PC-9 (cell line): ENCODE data around the gene FOXB2.

Source experiments
- EZH2 ChIP-seq: fragments of 200-600 bp; sonication (generic); IDR thresholded peaks from 2 replicates; pipeline ENCODE4 v1.8.0; 2017; ENCODE audit warnings: antibody characterized with exemption, low read depth
- TF ChIP-seq, protein P1 (sequence below): fragments of 200-600 bp; sonication (generic); conservative IDR thresholded peaks from 2 replicates; pipeline ENCODE4 v1.6.1; 2017; ENCODE audit warnings: mixed run types, antibody characterized with exemption, mild to moderate bottlenecking, moderate library complexity

DNA sequence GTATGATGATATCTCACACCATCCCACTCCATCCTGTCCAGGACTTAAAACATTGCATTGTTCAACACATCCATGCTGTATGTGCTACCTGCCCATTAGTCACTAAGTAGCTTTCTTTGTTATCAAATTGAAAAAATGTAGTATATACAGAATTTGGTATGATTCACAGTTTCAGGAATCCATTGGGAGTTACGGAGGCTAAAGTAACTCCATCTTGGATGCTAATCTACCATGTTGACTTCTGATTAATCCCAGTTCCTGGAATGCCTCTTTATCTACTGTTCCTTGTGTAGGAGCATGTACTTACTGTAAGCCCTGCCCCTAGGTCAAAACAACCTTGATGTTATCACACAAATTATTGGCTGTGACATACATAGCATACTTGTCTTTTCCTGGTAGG, 38.9 kb upstream of the FOXB2 start:
- TF ChIP-seq, protein P1, sequence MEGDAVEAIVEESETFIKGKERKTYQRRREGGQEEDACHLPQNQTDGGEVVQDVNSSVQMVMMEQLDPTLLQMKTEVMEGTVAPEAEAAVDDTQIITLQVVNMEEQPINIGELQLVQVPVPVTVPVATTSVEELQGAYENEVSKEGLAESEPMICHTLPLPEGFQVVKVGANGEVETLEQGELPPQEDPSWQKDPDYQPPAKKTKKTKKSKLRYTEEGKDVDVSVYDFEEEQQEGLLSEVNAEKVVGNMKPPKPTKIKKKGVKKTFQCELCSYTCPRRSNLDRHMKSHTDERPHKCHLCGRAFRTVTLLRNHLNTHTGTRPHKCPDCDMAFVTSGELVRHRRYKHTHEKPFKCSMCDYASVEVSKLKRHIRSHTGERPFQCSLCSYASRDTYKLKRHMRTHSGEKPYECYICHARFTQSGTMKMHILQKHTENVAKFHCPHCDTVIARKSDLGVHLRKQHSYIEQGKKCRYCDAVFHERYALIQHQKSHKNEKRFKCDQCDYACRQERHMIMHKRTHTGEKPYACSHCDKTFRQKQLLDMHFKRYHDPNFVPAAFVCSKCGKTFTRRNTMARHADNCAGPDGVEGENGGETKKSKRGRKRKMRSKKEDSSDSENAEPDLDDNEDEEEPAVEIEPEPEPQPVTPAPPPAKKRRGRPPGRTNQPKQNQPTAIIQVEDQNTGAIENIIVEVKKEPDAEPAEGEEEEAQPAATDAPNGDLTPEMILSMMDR: no peak
- no peak for TF ChIP-seq EZH2
